HepG2 (cell line): ENCODE results near the gene KIZ. TPM values are rescaled to one million over a fixed set of nuclear protein-coding genes. Genes with fewer than 3 reads are reported as not detected.
A peak's percentile ranks its signal among the peaks of the same experiment; 100 is the strongest.

Source experiments
- ERF ChIP-seq: IDR thresholded peaks from 2 replicates; pipeline ENCODE4 v1.6.1; 2018; ENCODE audit warnings: missing biosample characterization, missing genetic modification reagents
- GLI4 ChIP-seq: sonication (generic); formaldehyde crosslinking; IDR thresholded peaks from 2 replicates; pipeline ENCODE4 v1.5.1; 2020; ENCODE audit warnings: missing genetic modification reagents, mild to moderate bottlenecking, moderate library complexity, borderline replicate concordance
- ISX ChIP-seq: sonication (generic); formaldehyde crosslinking; conservative IDR thresholded peaks from 2 replicates; pipeline ENCODE4 v1.5.0; 2020; ENCODE audit warnings: missing genetic modification reagents
- REXO4 ChIP-seq: sonication (generic); formaldehyde crosslinking; IDR thresholded peaks from 2 replicates; pipeline ENCODE4 v1.8.0; 2022; ENCODE audit warnings: missing genetic modification reagents, mild to moderate bottlenecking, borderline replicate concordance
- RXRA ChIP-seq: sonication (generic); formaldehyde crosslinking; IDR thresholded peaks from 2 replicates; pipeline ENCODE4 v1.5.1; 2020; ENCODE audit warnings: missing genetic modification reagents
- TARDBP ChIP-seq: sonication (generic); formaldehyde crosslinking; IDR thresholded peaks from 2 replicates; pipeline ENCODE4 v1.8.0; 2022; ENCODE audit warnings: mild to moderate bottlenecking, missing genetic modification reagents
- TBX3 ChIP-seq: fragments of 450-650 bp; IDR thresholded peaks from 2 replicates; pipeline ENCODE4 v1.6.1; 2017; ENCODE audit warnings: antibody characterized with exemption, mild to moderate bottlenecking, inconsistent platforms, borderline replicate concordance
- TCF7L2 ChIP-seq: IDR thresholded peaks from 2 replicates; pipeline ENCODE4 v1.6.1; 2011; ENCODE audit warnings: mild to moderate bottlenecking, low read depth, low read length, moderate library complexity
- U2AF2 ChIP-seq: fragments of 200-400 bp; formaldehyde crosslinking; IDR thresholded peaks from 2 replicates; pipeline ENCODE4 v1.6.1; 2017; ENCODE audit warnings: low read depth, mild to moderate bottlenecking, low read length
- ZBTB34 ChIP-seq: sonication (generic); formaldehyde crosslinking; IDR thresholded peaks from 2 replicates; pipeline ENCODE4 v1.8.0; 2022; ENCODE audit warnings: mild to moderate bottlenecking, missing genetic modification reagents
- ZNF382 ChIP-seq: sonication (generic); formaldehyde crosslinking; IDR thresholded peaks from 2 replicates; pipeline ENCODE4 v1.5.0; 2020; ENCODE audit warnings: missing genetic modification reagents, mild to moderate bottlenecking, borderline replicate concordance
- ZNF383 ChIP-seq: sonication (generic); formaldehyde crosslinking; IDR thresholded peaks from 2 replicates; pipeline ENCODE4 v1.4.0; 2020; ENCODE audit warnings: missing genetic modification reagents, mild to moderate bottlenecking, borderline replicate concordance
- ZNF407 ChIP-seq: sonication (generic); formaldehyde crosslinking; IDR thresholded peaks from one replicate; pipeline ENCODE4 v1.5.1; 2020; ENCODE audit warnings: mild to moderate bottlenecking, missing genetic modification reagents; ENCODE audit errors: not compliant biosample characterization
- ZNF503 ChIP-seq: sonication (generic); formaldehyde crosslinking; IDR thresholded peaks from 2 replicates; pipeline ENCODE4 v1.4.0; 2020; ENCODE audit warnings: missing genetic modification reagents
- ZNF597 ChIP-seq: sonication (generic); formaldehyde crosslinking; IDR thresholded peaks from 2 replicates; pipeline ENCODE4 v1.5.0; 2020; ENCODE audit warnings: missing genetic modification reagents
- ZNF670 ChIP-seq: sonication (generic); formaldehyde crosslinking; IDR thresholded peaks from 2 replicates; pipeline ENCODE4 v1.8.0; 2022; ENCODE audit warnings: mild to moderate bottlenecking, missing genetic modification reagents, borderline replicate concordance
- ZSCAN20 ChIP-seq: sonication (generic); formaldehyde crosslinking; IDR thresholded peaks from 2 replicates; pipeline ENCODE4 v1.4.0; 2020; ENCODE audit warnings: missing genetic modification reagents, mild to moderate bottlenecking, borderline replicate concordance
- polyA plus RNA-seq, 8 experiments: library from polyadenylated mRNA; depleted of rRNA in 3 of 8; stranded (reverse) in 7 of 8; unstranded in 1 of 8; fragments of >200 nt; fragmentation: Illumina TruSeq in 4 of 8; extraction: Trizol in 4 of 8; gene quantifications; 2 replicates each; pipeline versions ENCODE4 v1.2.1 to v1.2.3, GENCODE V29; 2011 to 2016; ENCODE audit warnings: low read depth in 4 of 8, missing spikeins in 1 of 8, mixed read lengths in 1 of 8; ENCODE audit not compliant: insufficient read depth in 1 of 8
- total RNA-seq, 5 experiments: library from RNA; depleted of rRNA; stranded (reverse); fragments of >200 nt; fragmentation: Illumina TruSeq; extraction: Trizol; gene quantifications; 2 replicates each; pipeline ENCODE4 v1.2.3, GENCODE V29; 2016; ENCODE audit warnings: low read depth in 1 of 5

KIZ gene
- total and polyA plus RNA-seq, 2 of the 13 experiments (the other 11 are each of a cell fraction or from before 2014, with no cell fraction given), result 46.3 to 114 TPM

GRCh38 chr20:21134883-21135493 lies 9.1 kb downstream of the KIZ start (continued):
- TF ChIP-seq ZNF503 (CRISPR knock-in tag) (peak; percentile 98; the same call in 1 of the 2 replicates), ERF (CRISPR knock-in tag) (peak; percentile 88), ZNF382 (CRISPR knock-in tag) (no peak), TARDBP (CRISPR knock-in tag) (peak; percentile 94), ISX (CRISPR knock-in tag) (no peak), REXO4 (no peak), TBX3 (peak; percentile 99), ZNF670 (CRISPR knock-in tag) (no peak; the same call in 1 of the 2 replicates), ZNF407 (CRISPR knock-in tag) (no peak), TCF7L2 (peak; percentile 79), ZBTB34 (CRISPR knock-in tag) (no peak), GLI4 (CRISPR knock-in tag) (peak; percentile 85; the same call in 1 of the 2 replicates), RXRA (CRISPR knock-in tag) (peak; percentile 70; the same call in 1 of the 2 replicates), ZNF383 (CRISPR knock-in tag) (no peak), ZSCAN20 (CRISPR knock-in tag) (no peak), ZNF597 (CRISPR knock-in tag) (no peak), U2AF2 (no peak)
